ENCODE measurements around the gene CHMP2A.
A peak's percentile ranks its signal among the peaks of the same experiment; 100 is the strongest.

Gene CHMP2A

DNA sequence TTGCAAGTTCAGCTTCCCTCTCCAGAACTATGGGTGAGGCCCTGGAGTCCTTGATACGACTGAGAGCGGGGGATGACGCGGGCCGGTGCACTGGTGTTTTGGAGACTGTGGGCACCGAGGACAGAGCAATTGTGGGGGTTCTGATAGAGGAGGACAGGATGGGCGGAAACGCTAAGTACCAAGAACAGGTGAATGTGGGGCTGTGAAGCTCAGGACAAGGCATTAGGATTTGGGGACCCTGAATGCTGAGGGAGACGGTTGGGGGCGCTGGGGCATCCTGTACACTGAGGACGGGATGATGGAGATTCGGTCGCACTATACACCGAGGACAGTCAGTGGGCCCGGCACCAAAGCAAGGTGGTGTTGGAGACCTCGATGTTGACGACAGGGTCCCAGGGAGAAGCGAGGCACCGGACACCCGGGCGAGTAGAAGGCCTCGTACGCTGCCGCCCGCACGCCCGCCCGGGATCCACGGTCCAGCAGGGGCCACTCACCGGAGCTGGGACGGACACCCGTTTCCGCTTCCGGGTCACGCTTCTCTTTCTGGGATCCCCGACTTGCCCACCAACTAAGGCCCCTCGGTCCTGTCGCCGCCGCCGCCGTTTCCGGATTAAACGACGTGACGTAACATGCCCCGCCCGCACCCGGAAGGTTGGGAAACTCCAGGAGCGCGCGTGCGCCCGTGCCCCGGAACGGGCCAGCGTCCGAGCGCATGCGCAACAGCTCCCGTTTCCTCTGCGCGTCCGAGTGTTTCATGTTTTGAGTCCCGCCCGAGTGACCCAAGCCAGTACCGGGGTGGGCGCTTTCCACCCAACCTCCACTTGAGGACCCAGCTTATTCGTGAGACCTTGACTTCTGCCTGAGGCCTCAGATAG, at the start of gene CHMP2A (continued):
- TF ChIP-seq ZNF416 (tag by site-specific recombination; IDR thresholded peaks at IDR 0.05) (no peak), BCL11A (tag by site-specific recombination; IDR thresholded peaks at IDR 0.05; ENCODE audit: low read depth) (peak; percentile 55; the same call in 1 of the 2 replicates), ZNF121 (tag by site-specific recombination; IDR thresholded peaks at IDR 0.05) (no peak), KLF1 (tag by site-specific recombination; IDR thresholded peaks at IDR 0.05) (0 out of 2 replicates have a peak, but pooled peaks have one; percentile 22), ZNF19 (tag by site-specific recombination; IDR thresholded peaks at IDR 0.05; ENCODE audit: low read depth) (no peak), ZNF292 (tag by site-specific recombination; IDR thresholded peaks at IDR 0.05; ENCODE audit: borderline replicate concordance, low read depth) (no peak), ZNF621 (tag by site-specific recombination; IDR thresholded peaks at IDR 0.05) (no peak), KLF8 (tag by site-specific recombination; IDR thresholded peaks at IDR 0.05) (peak; percentile 64; the same call in 1 of the 2 replicates), ZNF830 (tag by site-specific recombination; IDR thresholded peaks at IDR 0.05; ENCODE audit: low read depth) (no peak), ZSCAN23 (tag by site-specific recombination; IDR thresholded peaks at IDR 0.05) (0 out of 2 replicates have a peak, but pooled peaks have one; percentile 42), ZNF571 (tag by site-specific recombination; IDR thresholded peaks at IDR 0.05) (no peak), ZNF37A (tag by site-specific recombination; IDR thresholded peaks at IDR 0.05) (no peak), ZNF248 (tag by site-specific recombination; IDR thresholded peaks at IDR 0.05) (no peak), ZNF24 (tag by site-specific recombination; IDR thresholded peaks at IDR 0.05) (peak; percentile 60; the same call in 1 of the 2 replicates), ZNF510 (tag by site-specific recombination; IDR thresholded peaks at IDR 0.05; ENCODE audit: insufficient replicate concordance) (no peak), ZNF670 (tag by site-specific recombination; IDR thresholded peaks at IDR 0.05; ENCODE audit: low read depth) (no peak), ZNF350 (tag by site-specific recombination; IDR thresholded peaks at IDR 0.05) (no peak), ZNF626 (tag by site-specific recombination; IDR thresholded peaks at IDR 0.05) (no peak), YY2 (tag by site-specific recombination; IDR thresholded peaks at IDR 0.05) (peak; percentile 30; the same call in 1 of the 2 replicates), ZFHX2 (tag by site-specific recombination; conservative IDR thresholded peaks at IDR 0.05) (no peak), ZNF707 (tag by site-specific recombination; IDR thresholded peaks at IDR 0.05) (no peak), ZNF426 (tag by site-specific recombination; IDR thresholded peaks at IDR 0.05) (no peak), ZNF585B (tag by site-specific recombination; IDR thresholded peaks at IDR 0.05) (no peak), ZNF202 (tag by site-specific recombination; IDR thresholded peaks at IDR 0.05; ENCODE audit: borderline replicate concordance) (no peak), GLI2 (tag by site-specific recombination; IDR thresholded peaks at IDR 0.05; ENCODE audit: borderline replicate concordance, low read depth) (no peak), GLIS1 (tag by site-specific recombination; IDR thresholded peaks at IDR 0.05) (peak; percentile 41; the same call in 1 of the 2 replicates), ZNF16 (tag by site-specific recombination; IDR thresholded peaks at IDR 0.05; ENCODE audit: low read depth) (no peak), SP7 (tag by site-specific recombination; IDR thresholded peaks at IDR 0.05) (peak; percentile 72), ZNF324 (tag by site-specific recombination; IDR thresholded peaks at IDR 0.05) (no peak; the same call in 1 of the 2 replicates), ZNF624 (tag by site-specific recombination; IDR thresholded peaks at IDR 0.05) (no peak), SP2 (tag by site-specific recombination; IDR thresholded peaks at IDR 0.05) (peak; percentile 91)
- TF ChIP-seq, protein P1, sequence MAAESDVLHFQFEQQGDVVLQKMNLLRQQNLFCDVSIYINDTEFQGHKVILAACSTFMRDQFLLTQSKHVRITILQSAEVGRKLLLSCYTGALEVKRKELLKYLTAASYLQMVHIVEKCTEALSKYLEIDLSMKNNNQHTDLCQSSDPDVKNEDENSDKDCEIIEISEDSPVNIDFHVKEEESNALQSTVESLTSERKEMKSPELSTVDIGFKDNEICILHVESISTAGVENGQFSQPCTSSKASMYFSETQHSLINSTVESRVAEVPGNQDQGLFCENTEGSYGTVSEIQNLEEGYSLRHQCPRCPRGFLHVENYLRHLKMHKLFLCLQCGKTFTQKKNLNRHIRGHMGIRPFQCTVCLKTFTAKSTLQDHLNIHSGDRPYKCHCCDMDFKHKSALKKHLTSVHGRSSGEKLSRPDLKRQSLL (tag by site-specific recombination; IDR thresholded peaks at IDR 0.05), result peak; percentile 51
- TF ChIP-seq, protein P2, sequence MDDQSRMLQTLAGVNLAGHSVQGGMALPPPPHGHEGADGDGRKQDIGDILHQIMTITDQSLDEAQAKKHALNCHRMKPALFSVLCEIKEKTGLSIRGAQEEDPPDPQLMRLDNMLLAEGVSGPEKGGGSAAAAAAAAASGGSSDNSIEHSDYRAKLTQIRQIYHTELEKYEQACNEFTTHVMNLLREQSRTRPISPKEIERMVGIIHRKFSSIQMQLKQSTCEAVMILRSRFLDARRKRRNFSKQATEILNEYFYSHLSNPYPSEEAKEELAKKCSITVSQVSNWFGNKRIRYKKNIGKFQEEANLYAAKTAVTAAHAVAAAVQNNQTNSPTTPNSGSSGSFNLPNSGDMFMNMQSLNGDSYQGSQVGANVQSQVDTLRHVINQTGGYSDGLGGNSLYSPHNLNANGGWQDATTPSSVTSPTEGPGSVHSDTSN (CRISPR knock-in tag; IDR thresholded peaks at IDR 0.05), result peak; percentile 98
- TF ChIP-seq, protein P3, sequence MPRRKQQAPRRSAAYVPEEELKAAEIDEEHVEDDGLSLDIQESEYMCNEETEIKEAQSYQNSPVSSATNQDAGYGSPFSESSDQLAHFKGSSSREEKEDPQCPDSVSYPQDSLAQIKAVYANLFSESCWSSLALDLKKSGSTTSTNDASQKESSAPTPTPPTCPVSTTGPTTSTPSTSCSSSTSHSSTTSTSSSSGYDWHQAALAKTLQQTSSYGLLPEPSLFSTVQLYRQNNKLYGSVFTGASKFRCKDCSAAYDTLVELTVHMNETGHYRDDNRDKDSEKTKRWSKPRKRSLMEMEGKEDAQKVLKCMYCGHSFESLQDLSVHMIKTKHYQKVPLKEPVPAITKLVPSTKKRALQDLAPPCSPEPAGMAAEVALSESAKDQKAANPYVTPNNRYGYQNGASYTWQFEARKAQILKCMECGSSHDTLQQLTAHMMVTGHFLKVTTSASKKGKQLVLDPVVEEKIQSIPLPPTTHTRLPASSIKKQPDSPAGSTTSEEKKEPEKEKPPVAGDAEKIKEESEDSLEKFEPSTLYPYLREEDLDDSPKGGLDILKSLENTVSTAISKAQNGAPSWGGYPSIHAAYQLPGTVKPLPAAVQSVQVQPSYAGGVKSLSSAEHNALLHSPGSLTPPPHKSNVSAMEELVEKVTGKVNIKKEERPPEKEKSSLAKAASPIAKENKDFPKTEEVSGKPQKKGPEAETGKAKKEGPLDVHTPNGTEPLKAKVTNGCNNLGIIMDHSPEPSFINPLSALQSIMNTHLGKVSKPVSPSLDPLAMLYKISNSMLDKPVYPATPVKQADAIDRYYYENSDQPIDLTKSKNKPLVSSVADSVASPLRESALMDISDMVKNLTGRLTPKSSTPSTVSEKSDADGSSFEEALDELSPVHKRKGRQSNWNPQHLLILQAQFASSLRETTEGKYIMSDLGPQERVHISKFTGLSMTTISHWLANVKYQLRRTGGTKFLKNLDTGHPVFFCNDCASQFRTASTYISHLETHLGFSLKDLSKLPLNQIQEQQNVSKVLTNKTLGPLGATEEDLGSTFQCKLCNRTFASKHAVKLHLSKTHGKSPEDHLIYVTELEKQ (tag by site-specific recombination; IDR thresholded peaks at IDR 0.05; ENCODE audit: borderline replicate concordance), result no peak
- TF ChIP-seq, protein P4, sequence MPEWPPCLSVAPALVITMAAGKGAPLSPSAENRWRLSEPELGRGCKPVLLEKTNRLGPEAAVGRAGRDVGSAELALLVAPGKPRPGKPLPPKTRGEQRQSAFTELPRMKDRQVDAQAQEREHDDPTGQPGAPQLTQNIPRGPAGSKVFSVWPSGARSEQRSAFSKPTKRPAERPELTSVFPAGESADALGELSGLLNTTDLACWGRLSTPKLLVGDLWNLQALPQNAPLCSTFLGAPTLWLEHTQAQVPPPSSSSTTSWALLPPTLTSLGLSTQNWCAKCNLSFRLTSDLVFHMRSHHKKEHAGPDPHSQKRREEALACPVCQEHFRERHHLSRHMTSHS (tag by site-specific recombination; IDR thresholded peaks at IDR 0.05), result no peak
